H1 (cell line): ENCODE measurements around the gene GRIK4. TPM values are rescaled to one million over a fixed set of nuclear protein-coding genes. Genes with fewer than 3 reads are reported as not detected.

Experiments used
- CTCF ChIA-PET: fragments of 300-600 bp; sonication (Branson Sonifier 250); formaldehyde crosslinking; loops from one replicate; lab custom pipeline; 2021; ENCODE audit not compliant: partially characterized antibody; lab: Charles Lee
- POLR2A ChIA-PET: fragments of 300-600 bp; sonication (Branson Sonifier 250); formaldehyde crosslinking; loops from one replicate; lab custom pipeline; 2021; ENCODE audit warnings: inconsistent platforms; ENCODE audit not compliant: partially characterized antibody; lab: Charles Lee
- DNase-seq, 2 experiments: peaks; one replicate each; pipeline versions ENCODE4 v3.0.0 to v3.0.0-alpha.2; 2010 to 2022; ENCODE audit warnings: low spot score in 2 of 2, low read depth in 1 of 2, mixed read lengths in 1 of 2
- FAIRE-seq: peaks from 2 replicates; lab custom pipeline; 2011; peaks lifted over from hg19 to GRCh38; lab: Jason Lieb, UNC
- H2AFZ ChIP-seq: 2 replicates; pipeline ENCODE4 v1.8.1; 2012; ENCODE audit warnings: low read length, inconsistent platforms
- H2AK5ac ChIP-seq: 2 replicates; pipeline ENCODE4 v1.6.1; 2013; ENCODE audit warnings: low read depth, low read length
- H2BK120ac ChIP-seq: replicated peaks from 2 replicates; pipeline ENCODE3; 2013; ENCODE audit warnings: low read depth, low read length, inconsistent platforms
- H2BK12ac ChIP-seq: 2 replicates; pipeline ENCODE4 v1.6.1; 2013; ENCODE audit warnings: low read depth, low read length
- H2BK15ac ChIP-seq: 2 replicates; pipeline ENCODE4 v1.6.1; 2013; ENCODE audit warnings: low read length
- H2BK20ac ChIP-seq: 2 replicates; pipeline ENCODE4 v1.6.1; 2013; ENCODE audit warnings: low read length
- H2BK5ac ChIP-seq: 2 replicates; pipeline ENCODE4 v1.6.1; 2013; ENCODE audit warnings: low read depth, low read length
- H3K14ac ChIP-seq: 2 replicates; pipeline ENCODE4 v1.6.1; 2013; ENCODE audit warnings: inconsistent platforms; ENCODE audit not compliant: insufficient read length
- H3K18ac ChIP-seq: 2 replicates; pipeline ENCODE4 v1.6.1; 2013; ENCODE audit warnings: low read length; ENCODE audit errors: extremely low read depth
- H3K23ac ChIP-seq: 2 replicates; pipeline ENCODE4 v1.6.1; 2013; ENCODE audit warnings: inconsistent platforms; ENCODE audit not compliant: insufficient read length
- H3K23me2 ChIP-seq: 2 replicates; pipeline ENCODE4 v1.6.1; 2013; ENCODE audit warnings: low read depth, low read length
- H3K27ac ChIP-seq: 2 replicates; pipeline ENCODE4 v1.6.1; 2011; ENCODE audit warnings: low read depth, low read length, inconsistent platforms
- H3K27me3 ChIP-seq, 4 experiments: replicated peaks in 1 of 4; 1 replicate in 1 of 4; 2 replicates in 3 of 4; pipeline versions ENCODE4 v1.6.1 to v1.8.1; 2011 to 2013; ENCODE audit warnings: low read length in 3 of 4, mild to moderate bottlenecking in 3 of 4, inconsistent platforms in 2 of 4, mixed read lengths in 2 of 4, moderate library complexity in 1 of 4; ENCODE audit not compliant: control insufficient read depth in 3 of 4, insufficient read depth in 3 of 4; ENCODE audit errors: extremely low read depth in 1 of 4
- H3K36me3 ChIP-seq, 4 experiments: 2 replicates each; pipeline versions ENCODE4 v1.6.1 to v1.8.1; 2011 to 2013; ENCODE audit warnings: mild to moderate bottlenecking in 4 of 4, low read length in 3 of 4, moderate library complexity in 2 of 4, control low read depth in 1 of 4, inconsistent platforms in 1 of 4; ENCODE audit not compliant: insufficient read depth in 4 of 4, control insufficient read depth in 2 of 4
- H3K4ac ChIP-seq: replicated peaks from 2 replicates; pipeline ENCODE3; 2013; ENCODE audit warnings: low read length, low read depth, mixed read lengths, inconsistent platforms; ENCODE audit not compliant: insufficient read length
- H3K4me1 ChIP-seq, 4 experiments: replicated peaks in 1 of 4; 1 replicate in 1 of 4; 2 replicates in 3 of 4; pipeline versions ENCODE4 v1.6.1 to v1.8.1; 2011 to 2013; ENCODE audit warnings: low read length in 3 of 4, inconsistent platforms in 2 of 4, mixed read lengths in 1 of 4; ENCODE audit not compliant: insufficient read depth in 4 of 4, control insufficient read depth in 3 of 4
- H3K4me2 ChIP-seq, 2 experiments: 2 replicates each; pipeline versions ENCODE4 v1.6.1 to v1.8.1; 2011 to 2013; ENCODE audit warnings: low read depth in 2 of 2, low read length in 2 of 2, control low read depth in 1 of 2, inconsistent platforms in 1 of 2, mild to moderate bottlenecking in 1 of 2; ENCODE audit not compliant: insufficient read depth in 1 of 2
- H3K4me3 ChIP-seq, 4 experiments: fragments of 200-600, 300-600 bp in 1 of 4; sonication (generic), shearing (Covaris generic), sonication (Bioruptor Twin) in 1 of 4; 2 replicates each; pipeline versions ENCODE4 v1.5.1 to v1.8.1; 2011 to 2016; ENCODE audit warnings: low read length in 4 of 4, low read depth in 3 of 4, control low read depth in 2 of 4, inconsistent platforms in 2 of 4, mild to moderate bottlenecking in 2 of 4, mixed read lengths in 1 of 4, moderate library complexity in 1 of 4; ENCODE audit not compliant: insufficient read depth in 2 of 4; ENCODE audit errors: extremely low read depth in 1 of 4
- H3K56ac ChIP-seq: replicated peaks from 2 replicates; pipeline ENCODE3; 2013; ENCODE audit warnings: low read depth, mild to moderate bottlenecking, mixed read lengths, low read length, inconsistent platforms; ENCODE audit not compliant: insufficient read length
- H3K79me1 ChIP-seq: 2 replicates; pipeline ENCODE4 v1.6.1; 2013; ENCODE audit warnings: low read depth, low read length, control low read depth
- H3K79me2 ChIP-seq, 2 experiments: 2 replicates each; pipeline versions ENCODE4 v1.6.1 to v1.8.1; 2012 to 2013; ENCODE audit warnings: low read length in 2 of 2, mild to moderate bottlenecking in 2 of 2, inconsistent platforms in 1 of 2; ENCODE audit not compliant: insufficient read depth in 2 of 2, control insufficient read depth in 1 of 2
- H3K9ac ChIP-seq, 4 experiments: replicated peaks in 1 of 4; 1 replicate in 1 of 4; 2 replicates in 3 of 4; pipeline versions ENCODE4 v1.6.1 to v1.8.1; 2011 to 2013; ENCODE audit warnings: low read depth in 3 of 4, low read length in 3 of 4, control low read depth in 2 of 4, mild to moderate bottlenecking in 2 of 4, moderate library complexity in 2 of 4, inconsistent platforms in 1 of 4; ENCODE audit errors: extremely low read depth in 1 of 4
- H3K9me3 ChIP-seq, 2 experiments: 2 replicates each; pipeline versions ENCODE4 v1.6.1 to v1.8.1; 2012 to 2013; ENCODE audit warnings: mild to moderate bottlenecking in 2 of 2, moderate library complexity in 2 of 2, control low read depth in 1 of 2, inconsistent platforms in 1 of 2, low read depth in 1 of 2, low read length in 1 of 2, mixed read lengths in 1 of 2; ENCODE audit not compliant: insufficient read depth in 2 of 2
- H4K20me1 ChIP-seq, 2 experiments: replicated peaks in 1 of 2; 2 replicates each; pipeline versions ENCODE3 to v1.8.1; 2011 to 2013; ENCODE audit warnings: inconsistent platforms in 2 of 2, low read length in 2 of 2, mild to moderate bottlenecking in 1 of 2; ENCODE audit not compliant: insufficient read depth in 2 of 2, control insufficient read depth in 1 of 2
- H4K5ac ChIP-seq: 2 replicates; pipeline ENCODE4 v1.6.1; 2013; ENCODE audit warnings: low read length, low read depth, mixed read lengths, inconsistent platforms; ENCODE audit not compliant: insufficient read length
- H4K8ac ChIP-seq: 2 replicates; pipeline ENCODE4 v1.8.0; 2013; ENCODE audit warnings: mild to moderate bottlenecking, moderate library complexity, low read length, inconsistent platforms; ENCODE audit not compliant: insufficient read depth; ENCODE audit errors: extremely low read depth
- H4K91ac ChIP-seq: replicated peaks from 2 replicates; pipeline ENCODE3; 2013; ENCODE audit warnings: low read length, mixed read lengths, inconsistent platforms; ENCODE audit not compliant: insufficient read length
- BACH1 ChIP-seq: IDR thresholded peaks from 2 replicates; pipeline ENCODE4 v1.6.1; 2012; ENCODE audit warnings: low read length, improper control_type of control experiment
- BRCA1 ChIP-seq: IDR thresholded peaks from 2 replicates; pipeline ENCODE4 v1.6.1; 2012; ENCODE audit warnings: low read depth, low read length, improper control_type of control experiment
- FOSL1 ChIP-seq: IDR thresholded peaks from 2 replicates; pipeline ENCODE4 v1.6.1; 2011; ENCODE audit warnings: mild to moderate bottlenecking, low read depth, low read length, moderate library complexity; ENCODE audit not compliant: insufficient read depth
- MAX ChIP-seq: IDR thresholded peaks from 2 replicates; pipeline ENCODE4 v1.6.1; 2012; ENCODE audit warnings: inconsistent platforms
- POLR2AphosphoS5 ChIP-seq: IDR thresholded peaks from 2 replicates; pipeline ENCODE4 v1.6.1; 2011; ENCODE audit warnings: low read depth, low read length
- WGBS, 2 experiments: shearing (Covaris generic) in 1 of 2; methylation state at CpG; one replicate each; pipeline versions ENCODE4 v1.1.6 to v1.1.7; 2013 to 2015; ENCODE audit warnings: low lambda C conversion rate in 2 of 2, mixed read lengths in 2 of 2, inconsistent platforms in 1 of 2, low coverage in 1 of 2, missing lambda C conversion rate in 1 of 2; ENCODE audit not compliant: insufficient replicate concordance in 2 of 2, insufficient coverage in 1 of 2, insufficient read length in 1 of 2; ENCODE audit errors: extremely low coverage in 1 of 2, missing lambda C conversion rate in 1 of 2; 5-methylcytosine and 5-hydroxymethylcytosine counted together
- polyA plus RNA-seq, 7 experiments: library from polyadenylated mRNA; depleted of rRNA in 3 of 7; stranded (reverse) in 5 of 7; unstranded in 2 of 7; fragments of >200 nt in 5 of 7; fragments of 200-250 nt in 2 of 7; gene quantifications; 1 replicate in 5 of 7; 2 replicates in 1 of 7; 4 replicates in 1 of 7; pipeline versions ENCODE4 v1.2.1 to v1.2.3, GENCODE V29; 2011 to 2013; ENCODE audit warnings: missing spikeins in 2 of 7, mixed read lengths in 2 of 7
- total RNA-seq: library from RNA; stranded (reverse); fragmentation: NEBNext Ultra II Directional; extraction: Animal tissue kit (Norgen Biotek cat#: 25700); gene quantifications from 2 replicates; pipeline ENCODE4 v1.2.1, GENCODE V29; 2021

GRIK4 gene
- total and polyA plus RNA-seq, 2 of the 8 experiments (the other 6 are each of a cell fraction or from before 2014, with no cell fraction given), result 1.2 to 2.9 TPM

DNA sequence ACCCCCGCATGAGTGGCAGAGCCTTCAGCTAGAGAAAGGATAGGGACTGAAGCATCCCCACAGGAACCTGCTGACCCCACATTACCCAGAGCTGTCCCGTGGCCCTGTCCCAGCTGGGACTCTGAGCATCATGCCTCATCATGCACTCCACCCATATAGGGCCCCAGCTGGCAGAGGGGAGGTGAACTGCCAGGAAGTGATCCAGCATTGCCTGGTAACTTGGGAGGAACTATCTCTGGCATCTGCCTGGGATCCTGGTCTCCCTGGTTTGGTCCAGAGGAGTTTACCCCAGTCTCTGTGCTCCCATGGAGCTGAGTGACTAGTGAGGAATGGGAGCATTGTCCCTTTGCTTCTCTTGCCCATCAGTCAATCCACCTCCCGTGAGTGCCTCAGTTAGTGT lies 228.8 kb downstream of the GRIK4 start:
- Histone ChIP-seq H3K18ac (no peak overlapping the region), H3K4ac (no peak overlapping the region), H4K8ac (no peak overlapping the region), H2AK5ac (no peak overlapping the region), H4K5ac (no peak overlapping the region), H2BK120ac (no peak overlapping the region), H3K23ac (no peak overlapping the region), H3K23me2 (no peaks in the 10 kb centered on the region), H3K4me1 (no peaks in the 10 kb centered on the region; a peak in 1 of 7 replicates), H2BK5ac (no peak overlapping the region), H3K4me3 (no peak overlapping the region), H3K27ac (no peak overlapping the region), H3K14ac (no peak overlapping the region), H2BK15ac (no peak overlapping the region), H3K36me3 (no peaks in the 10 kb centered on the region), H2AFZ (no peak overlapping the region), H3K9me3 (no peaks in the 10 kb centered on the region), H3K56ac (no peak overlapping the region), H4K91ac (no peak overlapping the region), H3K27me3 (no peaks in the 10 kb centered on the region), H2BK12ac (no peak overlapping the region), H2BK20ac (no peak overlapping the region), H4K20me1 (peaks cover 0 to 1% of the 10 kb centered on the region in 2 experiments), H3K79me2 (no peaks in the 10 kb centered on the region), H3K9ac (no peak overlapping the region), H3K79me1 (no peaks in the 10 kb centered on the region), H3K4me2 (no peak overlapping the region)
- FAIRE-seq (no peak), DNase-seq (no peak)
- ChIA-PET POLR2A (interaction anchor here (1.0 kb wide), 1 partner anchor 18 kb away, joined by 4 read pairs; no protein-coding TSS in a partner anchor), CTCF (interaction anchor here (0.7 to 2.2 kb wide), 4 partner anchors 44 to 132 kb away, joined by 3 to 7 read pairs (median 4); no protein-coding TSS in a partner anchor)
- 92% methylated on average over 3 of the region's 3 CpGs; no CpG with 5 or more reads in 1 of the 2 experiments for WGBS, 2 experiments
- TF ChIP-seq MAX (no peak), FOSL1 (no peak), BACH1 (no peak), POLR2AphosphoS5 (no peak), BRCA1 (no peak)
